ENCODE results near the gene MROH7. TPM values are rescaled to one million over a fixed set of nuclear protein-coding genes. Genes with fewer than 3 reads are reported as not detected.
"Not testable (repeated sequence)": the region's sequence is repeated elsewhere in the genome, so short reads cannot be mapped to it uniquely, and the experiment has no call there.

The MROH7 gene
- total RNA-seq, 1 donor from 2014 or later, result not detected

DNA sequence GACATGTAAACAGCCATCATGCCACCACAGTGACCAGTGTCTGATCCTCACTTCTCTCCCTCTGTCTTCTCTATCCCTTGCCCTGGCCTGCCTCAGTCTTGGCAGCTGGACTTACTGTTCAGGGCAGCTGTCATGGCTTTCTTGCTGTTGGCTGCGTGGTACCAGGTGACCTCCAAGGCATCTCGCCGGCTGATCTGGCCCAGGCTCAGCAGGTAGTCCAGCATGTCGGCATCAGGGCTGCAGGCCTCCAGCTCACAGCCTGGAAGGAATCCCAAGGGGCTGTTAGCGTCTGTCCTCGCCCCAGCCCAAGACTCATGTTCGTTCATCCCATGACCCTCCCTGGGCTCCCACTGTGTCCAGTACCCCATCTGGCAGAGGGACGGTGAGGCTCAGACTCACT, 21.8 kb upstream of the MROH7 start:
- no peaks in the 10 kb centered on the region for H3K36me3 Mint-ChIP-seq (ENCODE audit: low read depth)
- DNase-seq (no peak), ATAC-seq (ENCODE audit: low read depth) (no peak)
- intact Hi-C loops (cut with micrococcal nuclease), result no loop called here
- peaks cover 4% of the 10 kb centered on the region for H3K27me3 Mint-ChIP-seq
- ChIA-PET POLR2A (no interaction called here), CTCF (no interaction called here)
- H3K9me3 Mint-ChIP-seq, result no peaks in the 10 kb centered on the region
- H3K27ac Mint-ChIP-seq, result no peak overlapping the region
- H3K4me3 Mint-ChIP-seq, result no peak overlapping the region
- H3K4me1 Mint-ChIP-seq, result no peaks in the 10 kb centered on the region
- TF ChIP-seq, protein P1, sequence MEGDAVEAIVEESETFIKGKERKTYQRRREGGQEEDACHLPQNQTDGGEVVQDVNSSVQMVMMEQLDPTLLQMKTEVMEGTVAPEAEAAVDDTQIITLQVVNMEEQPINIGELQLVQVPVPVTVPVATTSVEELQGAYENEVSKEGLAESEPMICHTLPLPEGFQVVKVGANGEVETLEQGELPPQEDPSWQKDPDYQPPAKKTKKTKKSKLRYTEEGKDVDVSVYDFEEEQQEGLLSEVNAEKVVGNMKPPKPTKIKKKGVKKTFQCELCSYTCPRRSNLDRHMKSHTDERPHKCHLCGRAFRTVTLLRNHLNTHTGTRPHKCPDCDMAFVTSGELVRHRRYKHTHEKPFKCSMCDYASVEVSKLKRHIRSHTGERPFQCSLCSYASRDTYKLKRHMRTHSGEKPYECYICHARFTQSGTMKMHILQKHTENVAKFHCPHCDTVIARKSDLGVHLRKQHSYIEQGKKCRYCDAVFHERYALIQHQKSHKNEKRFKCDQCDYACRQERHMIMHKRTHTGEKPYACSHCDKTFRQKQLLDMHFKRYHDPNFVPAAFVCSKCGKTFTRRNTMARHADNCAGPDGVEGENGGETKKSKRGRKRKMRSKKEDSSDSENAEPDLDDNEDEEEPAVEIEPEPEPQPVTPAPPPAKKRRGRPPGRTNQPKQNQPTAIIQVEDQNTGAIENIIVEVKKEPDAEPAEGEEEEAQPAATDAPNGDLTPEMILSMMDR (IDR thresholded peaks at IDR 0.05), result no peak

DNA sequence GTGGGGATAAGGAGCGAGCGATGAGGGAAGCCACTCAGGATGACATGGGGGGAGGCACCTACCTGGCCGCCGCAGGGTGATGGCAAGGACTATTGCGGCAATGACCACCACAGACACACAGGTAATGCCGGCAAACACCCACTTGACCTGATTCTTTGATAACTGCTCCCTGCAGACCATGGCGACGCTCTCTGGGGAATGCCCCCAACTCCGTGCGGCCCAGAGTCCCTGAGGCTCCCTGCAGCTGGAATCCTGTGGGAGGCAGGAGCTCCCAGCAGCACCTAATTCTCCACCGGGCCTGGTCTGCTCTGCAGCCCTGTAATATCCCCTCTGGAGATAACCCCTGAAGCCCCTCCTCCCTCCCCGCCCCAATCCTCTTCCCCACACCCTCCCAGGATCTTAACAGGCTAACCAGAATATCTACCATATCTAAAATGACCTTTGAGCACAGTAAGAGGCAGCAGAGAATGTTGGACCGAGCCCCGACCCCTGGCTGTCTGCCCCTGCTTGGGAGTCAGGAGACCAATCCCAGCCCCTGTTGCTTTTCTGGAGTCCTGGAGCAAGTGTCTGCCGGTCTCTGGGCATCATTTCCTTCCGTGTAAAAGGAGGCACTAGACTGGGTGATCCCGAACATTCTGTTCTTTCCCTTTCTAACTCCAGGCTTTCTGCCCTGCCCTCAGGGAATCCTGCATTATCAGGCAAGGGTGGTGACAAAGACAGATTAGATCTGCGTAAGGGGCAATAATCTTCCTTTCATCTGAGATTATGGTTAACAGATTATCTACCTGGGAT, 18.2 kb upstream of the MROH7 start, which contains the start of gene FAM151A:
Gene FAM151A, minus strand, starts transcription at position 310 of the 792 bp plus-strand sequence. Its CDS starts 130 bp downstream, at position 180.
- no peaks in the 10 kb centered on the region for H3K36me3 Mint-ChIP-seq (ENCODE audit: low read depth)
- ChIA-PET POLR2A (no interaction called here), CTCF (interaction anchor here (0.6 kb wide), 1 partner anchor 1154 kb away, joined by 3 read pairs; no protein-coding TSS in a partner anchor)
- intact Hi-C loops (cut with micrococcal nuclease), result no loop called here
- H3K4me3 Mint-ChIP-seq, result no peak within 1 kb of the TSS
- H3K4me1 Mint-ChIP-seq, result no peaks in the 10 kb centered on the region
- DNase-seq (no peak), ATAC-seq (ENCODE audit: low read depth) (no peak)
- H3K27me3 Mint-ChIP-seq, result peaks cover 4% of the 10 kb centered on the region
- no peaks in the 10 kb centered on the region for H3K9me3 Mint-ChIP-seq
- no peak within 1 kb of the TSS for H3K27ac Mint-ChIP-seq
- TF ChIP-seq, protein P1 (IDR thresholded peaks at IDR 0.05), result no peak

DNA sequence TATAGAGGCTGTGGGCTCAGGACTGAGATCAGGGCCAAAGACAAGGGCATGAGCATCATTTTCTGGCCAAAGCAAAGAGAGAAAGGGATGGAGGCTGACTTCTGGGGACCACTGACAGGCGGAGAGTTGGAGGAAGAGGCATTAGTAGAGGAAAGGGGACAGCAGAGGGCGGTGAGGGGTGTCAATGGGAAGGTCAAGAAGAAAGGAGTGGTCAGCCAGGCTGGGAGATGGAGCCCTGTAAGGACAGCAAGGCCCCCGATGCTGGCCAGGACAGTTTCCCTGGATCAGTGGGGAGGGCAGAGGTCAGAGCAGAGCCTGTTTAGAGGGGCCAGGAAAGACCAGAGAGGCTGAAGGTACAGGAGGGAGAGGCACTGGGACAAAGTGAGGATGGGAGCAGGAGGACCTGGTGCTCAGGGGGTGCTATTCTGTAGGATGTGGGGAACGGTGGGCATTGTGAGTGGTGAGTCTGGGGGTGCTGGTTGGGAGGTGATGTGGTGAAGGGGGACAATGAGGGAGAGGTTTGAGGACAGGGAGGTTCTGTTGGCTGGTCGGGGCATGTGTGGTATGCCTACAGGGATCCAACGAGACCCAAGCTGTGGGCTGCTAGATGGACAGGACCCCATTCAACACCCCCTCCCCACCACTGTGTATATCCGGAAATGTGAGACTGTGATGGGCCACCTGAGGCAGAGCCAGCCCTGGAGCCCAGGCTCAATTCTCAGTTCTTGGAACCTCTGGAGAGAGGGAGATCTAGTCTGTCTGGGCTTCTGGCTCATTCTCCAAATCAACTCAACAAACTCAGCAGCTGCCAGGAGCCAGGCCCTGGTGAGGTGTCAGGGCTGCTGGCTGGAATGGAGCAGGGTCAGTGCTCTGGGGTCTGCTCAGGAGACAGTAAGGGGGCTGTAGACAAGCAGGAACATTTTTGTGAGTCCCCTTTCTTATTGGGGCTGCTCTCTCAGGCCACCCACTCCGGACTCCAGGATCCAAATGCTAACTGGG, 16.8 kb upstream of the MROH7 start:
- ATAC-seq (ENCODE audit: low read depth), result no peak
- H3K27ac Mint-ChIP-seq, result no peak overlapping the region

DNA sequence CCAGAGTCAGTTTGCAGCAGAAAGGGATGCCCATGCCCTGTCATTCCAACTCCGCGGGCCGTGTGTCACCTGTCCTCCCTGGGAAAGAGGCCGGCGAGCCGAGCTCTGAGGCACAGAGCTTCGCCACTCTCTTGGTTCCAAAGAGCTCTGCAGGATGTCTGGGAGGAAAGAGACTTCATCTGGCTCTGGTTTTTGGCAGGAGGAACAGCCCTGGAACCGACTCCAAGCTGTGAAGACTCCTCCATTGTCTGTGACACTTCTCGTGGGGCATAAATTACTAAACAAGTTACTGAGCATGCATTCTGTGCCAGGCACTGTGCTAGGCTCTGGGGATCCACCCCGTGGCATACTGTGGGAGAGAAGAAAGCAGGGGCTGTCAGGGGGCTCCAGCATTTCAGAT, 14.4 kb upstream of the MROH7 start:
- no peaks in the 10 kb centered on the region for H3K9me3 Mint-ChIP-seq
- H3K27ac Mint-ChIP-seq, result no peak overlapping the region
- ATAC-seq (ENCODE audit: low read depth) (no peak), DNase-seq (no peak)
- ChIA-PET POLR2A (interaction anchor here (0.5 kb wide), 1 partner anchor 1928 kb away, joined by 4 read pairs; no protein-coding TSS in a partner anchor), CTCF (no interaction called here)
- intact Hi-C loops (cut with micrococcal nuclease), result no loop called here
- no peaks in the 10 kb centered on the region for H3K36me3 Mint-ChIP-seq (ENCODE audit: low read depth)
- H3K4me1 Mint-ChIP-seq, result no peaks in the 10 kb centered on the region
- TF ChIP-seq, protein P1 (IDR thresholded peaks at IDR 0.05), result no peak
- H3K4me3 Mint-ChIP-seq, result no peak overlapping the region
- H3K27me3 Mint-ChIP-seq, result peaks cover 2% of the 10 kb centered on the region

More for the DNA sequence above, 16.8 kb upstream of the MROH7 start:
- DNase-seq, result no peak
- H3K4me1 Mint-ChIP-seq, result no peaks in the 10 kb centered on the region
- no peaks in the 10 kb centered on the region for H3K9me3 Mint-ChIP-seq
- ChIA-PET CTCF (no interaction called here), POLR2A (no interaction called here)
- H3K27me3 Mint-ChIP-seq, result peaks cover 4% of the 10 kb centered on the region
- intact Hi-C loops (cut with micrococcal nuclease), result no loop called here
- no peak overlapping the region for H3K4me3 Mint-ChIP-seq
- TF ChIP-seq, protein P1 (IDR thresholded peaks at IDR 0.05), result no peak
- H3K36me3 Mint-ChIP-seq (ENCODE audit: low read depth), result no peaks in the 10 kb centered on the region

DNA sequence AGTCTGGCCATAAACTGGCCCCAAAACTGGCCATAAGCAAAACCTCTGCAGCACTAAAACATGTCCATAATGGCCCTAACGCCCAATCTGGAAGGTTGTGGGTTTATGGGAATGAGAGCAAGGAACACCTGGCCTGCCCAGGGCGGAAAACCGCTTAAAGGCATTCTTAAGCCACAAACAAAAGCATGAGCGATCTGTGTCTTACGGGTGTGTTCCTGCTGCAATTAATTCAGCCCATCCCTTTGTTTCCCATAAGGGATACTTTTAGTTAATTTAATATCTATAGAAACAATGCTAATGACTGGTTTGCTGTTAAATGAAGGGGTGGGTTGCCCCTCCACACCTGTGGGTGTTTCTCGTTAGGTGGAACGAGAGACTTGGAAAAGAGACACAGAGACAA, 5.8 kb upstream of the MROH7 start:
- H3K9me3 Mint-ChIP-seq; DNase-seq; H3K36me3 Mint-ChIP-seq (ENCODE audit: low read depth); POLR2A ChIA-PET; ATAC-seq (ENCODE audit: low read depth); H3K27ac Mint-ChIP-seq; intact Hi-C loops (cut with micrococcal nuclease); H3K4me3 Mint-ChIP-seq; CTCF ChIA-PET; H3K4me1 Mint-ChIP-seq: not testable (repeated sequence)
- peaks cover 23% of the 10 kb centered on the region for H3K27me3 Mint-ChIP-seq

DNA sequence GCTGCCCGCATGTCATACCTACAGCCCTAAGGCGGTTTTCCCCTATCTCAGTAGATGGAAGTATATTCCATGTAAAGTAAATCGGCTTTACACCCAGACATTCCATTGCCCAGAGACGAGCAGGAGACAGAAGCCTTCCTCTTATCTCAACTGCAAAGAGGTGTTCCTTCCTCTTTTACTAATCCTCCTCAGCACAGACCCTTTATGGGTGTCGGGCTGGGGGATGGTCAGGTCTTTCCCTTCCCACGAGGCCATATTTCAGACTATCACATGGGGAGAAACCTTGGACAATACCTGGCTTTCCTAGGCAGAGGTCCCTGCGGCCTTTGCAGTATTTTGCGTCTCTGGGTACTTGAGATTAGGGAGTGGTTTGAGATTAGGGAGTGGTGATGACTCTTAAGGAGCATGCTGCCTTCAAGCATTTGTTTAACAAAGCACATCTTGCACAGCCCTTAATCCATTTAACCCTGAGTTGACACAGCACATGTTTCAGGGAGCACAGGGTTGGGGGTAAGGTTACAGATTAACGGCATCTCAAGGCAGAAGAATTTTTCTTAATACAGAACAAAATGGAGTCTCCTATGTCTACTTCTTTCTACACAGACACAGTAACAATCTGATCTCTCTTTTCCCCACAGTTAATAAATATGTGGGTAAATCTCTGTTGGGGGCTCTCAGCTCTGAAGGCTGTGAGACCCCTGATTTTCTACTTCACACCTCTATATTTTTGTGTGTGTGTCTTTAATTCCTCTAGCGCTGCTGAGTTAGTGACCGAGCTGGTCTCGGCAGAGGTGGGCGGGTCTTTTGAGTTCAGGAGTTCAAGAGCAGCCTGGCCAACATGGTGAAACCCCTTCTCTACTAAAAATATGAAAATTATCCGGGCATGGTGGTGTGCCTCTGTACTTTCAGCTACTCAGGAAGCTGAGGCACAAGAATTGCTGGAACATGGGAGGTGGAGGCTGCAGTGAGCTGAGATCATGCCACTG, 4.8 kb upstream of the MROH7 start:
- H3K4me1 Mint-ChIP-seq, result not testable (repeated sequence)

More for the DNA sequence above, 4.8 kb upstream of the MROH7 start:
- H3K9me3 Mint-ChIP-seq; CTCF ChIA-PET; H3K36me3 Mint-ChIP-seq (ENCODE audit: low read depth); ATAC-seq (ENCODE audit: low read depth); DNase-seq; intact Hi-C loops (cut with micrococcal nuclease); H3K4me3 Mint-ChIP-seq; H3K27ac Mint-ChIP-seq; POLR2A ChIA-PET: not testable (repeated sequence)
- peaks cover 22% of the 10 kb centered on the region for H3K27me3 Mint-ChIP-seq

Data from activated B cell treated with CpG ODN at 0.5 μM for 24 hours (primary cell).